PC-3 (cell line): ENCODE data around the gene PTP4A1.

ENCODE experiments used
- CTCF ChIP-seq: fragments of 300-600 bp; sonication (generic); conservative IDR thresholded peaks from 2 replicates; pipeline ENCODE4 v1.5.1; 2017; ENCODE audit warnings: antibody characterized with exemption, low read depth, mild to moderate bottlenecking, low read length
- EZH2phosphoT487 ChIP-seq: fragments of 300-600 bp; sonication (generic); IDR thresholded peaks from 2 replicates; pipeline ENCODE4 v1.6.1; 2018; ENCODE audit warnings: mild to moderate bottlenecking, antibody characterized with exemption, low read length, borderline replicate concordance

- TF ChIP-seq CTCF (no peak), EZH2phosphoT487 (no peak)
Measured at GRCh38 chr6:63526931-63527330, 45.3 kb upstream of the PTP4A1 start.
